GM19193 (cell line): ENCODE data around the gene KDM2B.

ENCODE experiments used
- POLR2A ChIP-seq: IDR thresholded peaks from 4 replicates; pipeline ENCODE4 v1.6.1; 2011; ENCODE audit not compliant: insufficient read depth, insufficient read length; ENCODE audit errors: extremely low read depth

The KDM2B gene

DNA sequence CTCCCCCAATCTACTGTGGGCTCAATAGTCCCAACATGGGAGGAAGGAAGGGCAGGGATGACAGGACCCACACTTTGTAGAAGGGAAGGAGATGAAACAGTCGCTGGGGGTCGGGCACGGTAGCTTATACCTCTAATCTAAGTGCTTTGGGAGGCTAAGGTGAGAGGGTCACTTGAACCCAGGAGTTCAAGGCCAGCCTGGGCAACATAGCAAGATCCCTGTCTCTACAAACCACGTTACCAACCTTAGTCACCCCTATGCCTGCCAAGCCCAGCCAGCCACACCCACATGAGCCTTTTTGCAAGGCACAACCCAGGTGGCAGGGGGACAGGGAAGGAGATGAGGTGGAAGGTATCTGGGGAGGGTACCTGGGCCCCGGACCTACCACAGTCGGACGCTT lies 31.7 kb downstream of the KDM2B start:
- TF ChIP-seq POLR2A, result no peak

GRCh38 chr12:121545480-121545879 lies 35.3 kb downstream of the KDM2B start:
- no peak for TF ChIP-seq POLR2A

DNA sequence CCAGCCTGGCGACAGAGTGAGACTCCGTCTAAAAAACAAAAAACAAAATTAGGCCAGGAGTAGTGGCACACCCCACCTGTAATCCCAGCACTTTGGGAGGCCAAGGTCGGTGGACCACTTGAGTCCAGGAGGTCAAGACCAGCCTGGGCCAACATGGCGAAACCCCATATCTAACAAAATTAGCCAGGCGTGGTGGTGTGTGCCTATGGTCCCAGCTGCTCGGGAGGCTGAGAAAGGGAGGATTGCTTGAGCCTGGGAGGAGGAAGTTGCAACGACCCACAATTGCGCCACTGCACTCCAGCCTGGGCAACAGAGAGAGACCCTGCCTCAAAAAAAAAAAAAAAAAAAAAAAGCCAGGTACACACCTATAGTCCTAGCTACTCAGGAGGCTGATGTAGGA lies 37.0 kb downstream of the KDM2B start:
- TF ChIP-seq POLR2A, result no peak

- no peak for TF ChIP-seq POLR2A
Observed at GRCh38 chr12:121539908-121540307, 40.9 kb downstream of the KDM2B start.

DNA sequence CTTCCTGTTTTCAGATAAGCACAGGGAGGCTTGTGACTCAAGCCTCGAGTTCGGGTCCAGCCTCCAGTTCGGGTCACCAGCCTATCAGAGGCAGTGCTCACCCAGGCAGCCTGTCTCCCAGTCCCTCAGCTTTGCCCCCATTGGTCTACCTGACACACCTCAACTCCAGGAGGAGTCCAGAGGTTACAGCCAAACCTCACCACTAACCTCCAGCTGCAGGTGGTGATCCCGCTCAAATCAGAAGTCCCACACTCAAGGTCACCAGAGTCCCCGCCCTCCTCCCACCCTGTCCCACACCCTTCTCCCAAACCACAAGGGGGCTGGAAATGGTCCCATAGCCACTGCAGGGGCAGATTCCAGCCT lies 42.1 kb downstream of the KDM2B start:
- TF ChIP-seq POLR2A, result no peak

GRCh38 chr12:121537814-121538698 lies 42.8 kb downstream of the KDM2B start:
- no peak for TF ChIP-seq POLR2A

DNA sequence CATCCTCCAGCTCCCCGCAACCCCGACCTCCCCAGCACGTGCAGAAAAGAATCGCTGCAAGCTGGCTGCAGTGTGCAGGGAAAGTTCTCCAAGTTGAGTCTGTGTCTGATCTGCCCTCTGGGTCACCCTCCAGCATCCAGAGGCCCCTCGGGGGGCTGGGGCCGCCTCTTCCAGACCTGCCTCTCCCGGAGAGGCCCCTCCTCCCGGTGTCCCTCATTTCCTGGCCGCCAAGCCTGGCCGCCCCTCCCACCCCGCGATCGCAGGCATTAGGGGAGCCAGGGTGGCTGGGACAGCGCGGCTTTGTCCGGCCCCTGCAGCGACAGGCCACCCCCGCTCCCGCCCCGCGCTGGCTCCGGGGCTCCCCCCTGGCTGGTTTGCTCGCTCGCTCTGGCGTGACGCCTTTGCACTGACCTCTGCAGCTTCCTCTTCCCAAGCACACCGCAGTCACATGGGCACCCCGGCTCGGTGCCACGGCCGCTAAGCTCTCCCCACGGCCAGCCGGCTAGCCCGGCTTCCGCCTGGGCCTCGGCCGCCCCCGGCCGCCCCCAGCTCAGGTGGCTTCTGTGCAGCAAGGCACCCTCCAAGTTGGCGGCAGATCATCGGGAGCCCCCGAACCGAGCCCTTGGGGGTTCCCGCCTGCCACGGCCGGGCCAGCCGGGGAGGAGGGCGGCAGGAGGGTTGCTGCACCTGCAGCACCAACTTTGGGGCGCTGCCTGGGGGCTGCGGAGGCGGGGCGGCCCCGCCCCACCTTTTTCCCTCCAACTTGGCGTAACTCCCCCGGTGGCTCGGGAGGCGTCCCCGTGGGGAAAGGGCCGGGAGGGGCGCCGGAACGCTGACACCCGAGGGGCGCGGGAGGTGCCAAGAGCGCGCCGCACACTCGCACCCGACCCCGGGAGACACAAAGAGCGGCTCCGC lies 43.7 kb downstream of the KDM2B start:
- TF ChIP-seq POLR2A, result peak; percentile 80

DNA sequence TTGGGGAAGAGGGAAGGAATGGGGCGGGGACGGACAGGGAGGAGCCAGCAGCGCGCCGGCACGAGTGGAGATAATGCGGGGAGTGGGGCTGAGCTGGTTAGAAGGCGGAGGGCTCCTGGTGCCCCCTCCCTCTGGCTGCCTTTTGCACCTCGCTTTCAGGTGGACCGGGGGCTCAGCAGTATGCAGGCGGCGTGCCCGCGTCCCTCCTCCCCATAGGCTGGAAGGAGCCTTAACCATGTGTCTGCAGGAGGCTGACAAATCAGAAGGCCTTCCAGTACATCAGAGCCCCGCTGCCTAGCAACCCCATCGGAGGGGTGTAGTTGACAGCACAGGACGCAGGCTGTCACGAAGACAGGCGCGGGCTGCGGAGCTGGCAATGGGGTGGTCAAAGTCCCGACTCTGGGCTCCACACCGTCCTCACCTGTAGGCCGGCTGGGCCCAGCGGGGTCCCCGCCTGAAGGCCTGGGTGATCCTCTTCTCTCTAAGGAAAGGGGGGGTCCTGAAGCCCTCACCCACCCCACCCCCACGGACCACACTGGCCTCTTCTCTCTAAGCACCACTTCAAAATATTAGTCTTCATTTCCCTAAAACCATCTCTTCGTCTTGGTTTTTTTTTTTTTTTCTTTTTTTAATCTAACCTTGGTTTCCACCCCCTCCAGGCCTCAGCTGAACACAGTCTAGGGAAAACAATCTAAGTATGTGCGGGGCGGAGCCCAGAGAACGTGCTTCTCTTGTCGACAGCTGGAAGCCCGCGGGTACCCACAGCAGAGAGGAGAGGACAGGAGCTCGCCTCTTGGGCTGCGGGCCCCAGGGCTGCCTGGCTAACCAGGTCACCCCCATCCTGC lies 44.5 kb downstream of the KDM2B start:
- TF ChIP-seq POLR2A, result peak; percentile 67

DNA sequence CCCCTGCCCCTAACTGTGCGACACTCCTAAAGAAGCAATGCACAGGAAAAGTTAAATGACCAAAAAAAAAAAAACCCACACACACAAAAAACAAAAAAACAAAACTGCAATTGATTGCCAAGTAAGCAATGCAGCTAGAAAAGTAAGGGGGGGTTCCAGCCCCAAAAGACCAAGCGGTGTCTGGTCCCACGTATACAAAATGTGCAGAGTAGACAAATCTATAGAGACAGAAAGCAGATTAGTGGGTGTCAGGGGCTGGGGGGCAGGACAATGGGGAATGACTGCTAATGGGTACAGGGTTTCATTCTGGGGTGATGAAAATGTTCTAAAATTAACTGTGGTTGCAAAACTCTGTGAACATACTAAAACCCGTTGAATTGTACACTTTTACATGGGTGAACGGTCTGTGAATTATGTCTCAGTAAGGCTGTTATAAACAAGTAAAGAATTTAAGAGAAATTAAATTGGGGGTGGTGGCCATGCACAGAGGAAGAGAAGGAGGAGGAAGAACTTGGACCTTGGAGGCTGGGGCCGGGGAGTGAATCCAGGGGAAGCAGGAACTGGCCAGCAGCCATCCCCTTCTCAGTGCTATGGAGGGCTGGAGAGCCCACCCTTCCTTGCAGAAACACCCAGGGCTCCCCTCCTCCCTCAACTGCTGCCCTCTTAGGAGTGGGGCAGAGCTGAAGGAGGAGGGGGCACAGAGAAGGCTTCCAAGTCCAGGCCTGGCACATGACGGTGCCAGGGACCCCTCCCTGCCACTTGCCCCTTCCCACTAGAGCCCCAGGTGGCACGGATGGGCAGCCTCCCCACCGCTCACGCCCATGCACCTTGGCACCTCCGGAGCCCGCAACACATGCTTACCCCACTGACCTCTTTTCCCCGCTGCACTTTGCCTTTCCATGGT lies 45.4 kb downstream of the KDM2B start:
- no peak for TF ChIP-seq POLR2A

DNA sequence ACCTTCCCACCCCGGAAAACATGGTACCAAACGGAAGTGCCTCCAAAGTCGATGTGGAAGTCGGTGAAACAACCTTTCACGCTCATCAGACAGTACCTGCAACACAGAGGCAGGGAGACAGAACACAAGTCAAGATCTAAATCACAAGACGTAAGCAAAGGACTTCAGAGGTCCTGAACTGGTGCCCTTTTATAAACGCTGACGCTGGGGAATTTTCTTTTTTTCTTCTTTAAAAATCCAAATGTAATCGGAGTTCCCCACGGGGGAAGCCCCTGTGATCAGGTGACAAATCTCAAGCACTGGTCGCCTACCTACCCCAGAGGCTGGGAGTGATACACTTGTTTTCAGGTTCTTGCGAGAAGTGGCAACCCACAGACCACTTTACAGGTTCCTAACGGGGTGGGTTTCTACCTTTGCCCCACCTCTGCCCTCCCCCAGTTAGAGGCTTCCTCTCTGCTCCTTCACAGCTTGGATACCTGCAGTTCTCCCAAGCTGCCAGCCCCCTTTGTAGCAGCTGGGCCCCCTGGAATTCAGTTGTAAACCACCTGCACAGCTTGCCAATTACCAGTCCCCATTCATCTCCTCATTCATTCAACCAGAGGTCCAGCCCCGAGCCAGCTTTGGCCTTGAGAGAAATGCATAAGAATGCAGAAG lies 46.2 kb downstream of the KDM2B start:
- TF ChIP-seq POLR2A, result peak; percentile 55

- no peak for TF ChIP-seq POLR2A
Observed at GRCh38 chr12:121533394-121534090, 47.3 kb downstream of the KDM2B start.

- TF ChIP-seq POLR2A, result no peak
Observed at GRCh38 chr12:121532503-121533393, 48.1 kb downstream of the KDM2B start.

DNA sequence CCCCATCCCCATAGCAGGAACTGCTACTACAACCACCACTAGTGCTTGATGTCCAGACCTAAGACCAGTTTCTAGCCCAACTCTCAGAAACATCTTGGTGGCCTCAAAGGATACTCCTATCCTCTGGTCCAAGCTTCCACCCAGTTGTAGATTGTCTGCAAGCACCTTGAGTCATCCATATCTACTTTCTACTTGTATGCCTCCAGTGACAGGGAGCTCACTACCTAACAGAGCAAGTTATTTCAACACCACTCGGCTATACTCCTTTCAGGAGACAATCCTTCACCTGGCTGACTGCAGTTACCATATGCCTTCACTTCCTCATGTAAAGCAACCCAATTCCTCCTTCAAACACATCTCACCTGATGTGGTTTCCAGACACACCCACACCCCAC lies 49.5 kb downstream of the KDM2B start:
- TF ChIP-seq POLR2A, result no peak
